Astrocyte (in vitro differentiated cells and primary cell): ENCODE data around the gene CNOT4.

Experiments used
- CTCF ChIP-seq: IDR thresholded peaks from 2 replicates; pipeline ENCODE4 v1.5.1; 2011; ENCODE audit warnings: low read depth, mild to moderate bottlenecking, inconsistent platforms, low read length, moderate library complexity; ENCODE audit not compliant: insufficient read depth
- EZH2 ChIP-seq: IDR thresholded peaks from 2 replicates; pipeline ENCODE4 v1.6.1; 2012; ENCODE audit warnings: mild to moderate bottlenecking, low read length, inconsistent platforms; ENCODE audit not compliant: insufficient read depth

- TF ChIP-seq CTCF (no peak), EZH2 (no peak)
Observed at GRCh38 chr7:135514856-135515255, 5.0 kb upstream of the CNOT4 start.
